Coronary artery (tissue), 2 donors: Measurements from ENCODE around the gene C1orf146.
"Not testable (repeated sequence)": the region's sequence is repeated elsewhere in the genome, so short reads cannot be mapped to it uniquely, and the experiment has no call there.

Source experiments
- DNase-seq: peaks from one replicate; pipeline ENCODE4 v3.0.0-alpha.2; 2017; ENCODE audit warnings: low spot score
- H3K27ac ChIP-seq, 2 donors: fragments of 200-600 bp; sonication (generic); one replicate each; pipeline ENCODE4 v1.5.1; 2016 to 2019
- H3K4me3 ChIP-seq: fragments of 200-600 bp; sonication (generic); 2 replicates; pipeline ENCODE4 v1.5.1; 2016; ENCODE audit warnings: mild to moderate bottlenecking, moderate library complexity
- CTCF ChIP-seq: fragments of 200-600 bp; sonication (generic); IDR thresholded peaks from one replicate; pipeline ENCODE4 v1.5.1; 2019; ENCODE audit warnings: antibody characterized with exemption

The C1orf146 gene

GRCh38 chr1:92262516-92262915 lies 44.8 kb downstream of the C1orf146 start:
- no peak for DNase-seq
- no peak for TF ChIP-seq CTCF
- Histone ChIP-seq H3K4me3 (no peak overlapping the region), H3K27ac (no peak overlapping the region)

- Histone ChIP-seq H3K4me3 (no peak overlapping the region), H3K27ac (no peak overlapping the region)
- no peak for TF ChIP-seq CTCF
- no peak for DNase-seq
These were observed 55.3 kb downstream of the C1orf146 start for GRCh38 chr1:92273039-92273438.

GRCh38 chr1:92274939-92275338 lies 57.2 kb downstream of the C1orf146 start:
- H3K27ac ChIP-seq: no peak overlapping the region
- TF ChIP-seq CTCF: no peak
- DNase-seq: no peak
- H3K4me3 ChIP-seq: no peak overlapping the region

GRCh38 chr1:92276082-92276481 lies 58.4 kb downstream of the C1orf146 start:
- no peak overlapping the region for H3K4me3 ChIP-seq
- DNase-seq: no peak
- no peak for TF ChIP-seq CTCF
- no peak overlapping the region for H3K27ac ChIP-seq

GRCh38 chr1:92277105-92277723 lies 59.5 kb downstream of the C1orf146 start:
- TF ChIP-seq CTCF: no peak
- DNase-seq: no peak
- no peak overlapping the region for H3K27ac ChIP-seq
- no peak overlapping the region for H3K4me3 ChIP-seq

GRCh38 chr1:92279781-92280180 lies 62.1 kb downstream of the C1orf146 start:
- H3K27ac ChIP-seq, H3K4me3 ChIP-seq, DNase-seq: not testable (repeated sequence)

- DNase-seq, H3K27ac ChIP-seq, H3K4me3 ChIP-seq: not testable (repeated sequence)
These were observed 63.7 kb downstream of the C1orf146 start for GRCh38 chr1:92281411-92281810.

- TF ChIP-seq CTCF: no peak
- no peak overlapping the region for H3K27ac ChIP-seq
- H3K4me3 ChIP-seq: no peak overlapping the region
- no peak for DNase-seq
These were observed 73.8 kb downstream of the C1orf146 start for GRCh38 chr1:92291372-92291999.
